Activated naive CD8-positive, alpha-beta T cell (primary cell): Measurements from ENCODE around the gene ABCC3.

Experiments
- H3K27ac Mint-ChIP-seq: one replicate; pipeline ENCODE4 v1.8.0; 2021; ENCODE audit warnings: mixed read lengths
- H3K27me3 Mint-ChIP-seq: one replicate; pipeline ENCODE4 v1.8.0; 2021; ENCODE audit warnings: mixed read lengths
- H3K36me3 Mint-ChIP-seq: one replicate; pipeline ENCODE4 v1.8.0; 2021; ENCODE audit warnings: mixed read lengths
- H3K4me1 Mint-ChIP-seq: one replicate; pipeline ENCODE4 v1.8.0; 2021; ENCODE audit warnings: low read depth, mixed read lengths
- H3K4me3 Mint-ChIP-seq: one replicate; pipeline ENCODE4 v1.8.0; 2021; ENCODE audit warnings: mild to moderate bottlenecking, mixed read lengths
- H3K9me3 Mint-ChIP-seq: one replicate; pipeline ENCODE4 v1.8.0; 2021; ENCODE audit warnings: low read depth, mixed read lengths

Gene ABCC3

GRCh38 chr17:50596191-50597037 is 38.3 kb upstream of the ABCC3 start:
- H3K4me3 Mint-ChIP-seq: no peak overlapping the region
- no peak overlapping the region for H3K27ac Mint-ChIP-seq
- H3K36me3 Mint-ChIP-seq: no peaks in the 10 kb centered on the region
- H3K27me3 Mint-ChIP-seq: no peaks in the 10 kb centered on the region
- H3K4me1 Mint-ChIP-seq: no peaks in the 10 kb centered on the region
- no peaks in the 10 kb centered on the region for H3K9me3 Mint-ChIP-seq

GRCh38 chr17:50598487-50598886 is 36.2 kb upstream of the ABCC3 start:
- Mint-ChIP-seq H3K4me3 (no peak overlapping the region), H3K9me3 (no peaks in the 10 kb centered on the region), H3K27me3 (peaks cover 3% of the 10 kb centered on the region), H3K36me3 (no peaks in the 10 kb centered on the region), H3K27ac (no peak overlapping the region), H3K4me1 (no peaks in the 10 kb centered on the region)

DNA sequence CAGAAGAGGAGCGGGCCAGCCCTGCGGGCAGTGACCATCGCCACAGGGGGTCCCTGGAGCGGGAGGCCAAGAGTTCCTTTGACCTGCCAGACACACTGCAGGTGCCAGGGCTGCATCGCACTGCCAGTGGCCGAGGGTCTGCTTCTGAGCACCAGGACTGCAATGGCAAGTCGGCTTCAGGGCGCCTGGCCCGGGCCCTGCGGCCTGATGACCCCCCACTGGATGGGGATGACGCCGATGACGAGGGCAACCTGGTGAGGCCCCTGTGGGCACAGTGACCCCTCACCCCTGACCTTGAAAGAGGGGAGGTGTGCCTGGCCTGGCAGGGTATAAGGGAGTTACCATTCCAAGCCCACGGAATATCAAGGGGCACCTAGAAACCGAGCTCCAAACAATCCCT is 35.1 kb upstream of the ABCC3 start:
- Mint-ChIP-seq H3K27ac (no peak overlapping the region), H3K9me3 (no peaks in the 10 kb centered on the region), H3K4me1 (no peaks in the 10 kb centered on the region), H3K36me3 (no peaks in the 10 kb centered on the region), H3K27me3 (peaks cover 5% of the 10 kb centered on the region), H3K4me3 (no peak overlapping the region)

- H3K27ac Mint-ChIP-seq: no peak overlapping the region
- H3K27me3 Mint-ChIP-seq: peaks cover 5% of the 10 kb centered on the region
- H3K36me3 Mint-ChIP-seq: no peaks in the 10 kb centered on the region
- no peaks in the 10 kb centered on the region for H3K9me3 Mint-ChIP-seq
- H3K4me1 Mint-ChIP-seq: no peaks in the 10 kb centered on the region
- no peak overlapping the region for H3K4me3 Mint-ChIP-seq
These were observed 32.8 kb upstream of the ABCC3 start for GRCh38 chr17:50601823-50602375.

GRCh38 chr17:50602836-50603235 is 31.8 kb upstream of the ABCC3 start:
- Mint-ChIP-seq H3K4me3 (no peak overlapping the region), H3K4me1 (no peaks in the 10 kb centered on the region), H3K27me3 (peaks cover 5% of the 10 kb centered on the region), H3K27ac (no peak overlapping the region), H3K9me3 (no peaks in the 10 kb centered on the region), H3K36me3 (no peaks in the 10 kb centered on the region)

DNA sequence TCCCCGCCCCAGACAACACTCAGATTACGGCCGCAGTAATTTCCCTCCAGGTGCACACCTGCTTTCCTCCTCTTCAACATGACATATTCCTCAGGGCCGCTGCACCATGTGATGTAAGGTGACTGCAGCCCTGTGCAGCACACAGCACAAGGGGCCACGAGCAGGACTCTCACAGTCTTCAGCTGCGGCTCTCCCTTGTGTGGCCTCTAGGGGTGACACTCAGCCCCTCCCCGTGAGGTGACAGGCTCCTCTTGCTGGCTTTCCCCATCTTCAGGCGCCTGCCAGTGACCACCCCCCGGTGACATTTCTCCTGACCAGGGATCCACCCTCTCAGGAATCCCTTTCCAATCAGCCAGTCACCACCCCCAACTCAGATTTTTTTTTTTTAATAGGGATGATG is 31.3 kb upstream of the ABCC3 start:
- no peaks in the 10 kb centered on the region for H3K36me3 Mint-ChIP-seq
- no peaks in the 10 kb centered on the region for H3K9me3 Mint-ChIP-seq
- H3K4me1 Mint-ChIP-seq: no peaks in the 10 kb centered on the region
- no peak overlapping the region for H3K27ac Mint-ChIP-seq
- H3K4me3 Mint-ChIP-seq: no peak overlapping the region
- peaks cover 5% of the 10 kb centered on the region for H3K27me3 Mint-ChIP-seq

GRCh38 chr17:50604513-50604912 is 30.2 kb upstream of the ABCC3 start:
- H3K4me1 Mint-ChIP-seq: no peaks in the 10 kb centered on the region
- no peak overlapping the region for H3K27ac Mint-ChIP-seq
- no peak overlapping the region for H3K4me3 Mint-ChIP-seq
- H3K9me3 Mint-ChIP-seq: no peaks in the 10 kb centered on the region
- peaks cover 5% of the 10 kb centered on the region for H3K27me3 Mint-ChIP-seq
- H3K36me3 Mint-ChIP-seq: no peaks in the 10 kb centered on the region

- Mint-ChIP-seq H3K27ac (no peak overlapping the region), H3K9me3 (no peaks in the 10 kb centered on the region), H3K4me3 (no peak overlapping the region), H3K27me3 (peaks cover 5% of the 10 kb centered on the region), H3K36me3 (no peaks in the 10 kb centered on the region), H3K4me1 (no peaks in the 10 kb centered on the region)
These were observed 29.3 kb upstream of the ABCC3 start for GRCh38 chr17:50605429-50605828.

GRCh38 chr17:50607522-50608175 is 27.0 kb upstream of the ABCC3 start:
- no peak overlapping the region for H3K4me3 Mint-ChIP-seq
- peaks cover 4% of the 10 kb centered on the region for H3K27me3 Mint-ChIP-seq
- no peaks in the 10 kb centered on the region for H3K9me3 Mint-ChIP-seq
- H3K27ac Mint-ChIP-seq: no peak overlapping the region
- H3K36me3 Mint-ChIP-seq: no peaks in the 10 kb centered on the region
- no peaks in the 10 kb centered on the region for H3K4me1 Mint-ChIP-seq

DNA sequence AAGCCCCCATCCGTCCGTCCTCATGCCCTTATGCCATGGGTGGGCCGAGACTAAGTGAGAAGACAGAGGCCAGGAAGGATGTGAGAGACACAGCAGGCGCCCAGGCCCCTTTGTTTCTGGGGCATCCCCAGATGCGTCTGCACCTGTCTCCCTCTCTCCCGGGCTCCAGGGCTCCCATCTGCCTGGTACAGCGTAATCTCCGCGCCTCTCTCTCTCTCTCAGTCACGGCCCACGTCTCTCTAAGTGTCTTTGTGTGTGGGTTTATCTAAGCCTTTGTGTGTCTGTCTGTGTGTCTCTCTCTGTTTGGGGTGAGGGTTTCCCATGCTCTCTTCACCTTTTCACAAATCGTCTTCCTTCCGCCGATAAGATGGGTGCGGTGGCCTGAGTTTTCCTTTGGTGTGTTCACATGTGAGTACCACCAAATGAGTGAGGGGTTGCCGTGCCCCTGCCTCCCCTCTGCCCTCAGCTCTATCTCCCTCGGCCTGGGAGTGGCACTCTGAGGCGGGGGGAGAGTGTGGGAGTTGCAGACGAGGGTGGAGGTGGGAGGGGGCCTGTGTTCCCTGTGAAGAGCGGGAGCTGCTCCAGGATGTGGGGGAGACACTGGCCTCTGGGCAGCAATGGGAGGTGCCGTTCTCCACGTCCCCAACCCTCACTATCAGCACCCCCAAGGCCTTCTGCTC is 25.8 kb upstream of the ABCC3 start:
- Mint-ChIP-seq H3K36me3 (no peaks in the 10 kb centered on the region), H3K4me3 (no peak overlapping the region), H3K4me1 (peaks cover 2% of the 10 kb centered on the region), H3K27me3 (no peaks in the 10 kb centered on the region), H3K27ac (no peak overlapping the region), H3K9me3 (no peaks in the 10 kb centered on the region)

DNA sequence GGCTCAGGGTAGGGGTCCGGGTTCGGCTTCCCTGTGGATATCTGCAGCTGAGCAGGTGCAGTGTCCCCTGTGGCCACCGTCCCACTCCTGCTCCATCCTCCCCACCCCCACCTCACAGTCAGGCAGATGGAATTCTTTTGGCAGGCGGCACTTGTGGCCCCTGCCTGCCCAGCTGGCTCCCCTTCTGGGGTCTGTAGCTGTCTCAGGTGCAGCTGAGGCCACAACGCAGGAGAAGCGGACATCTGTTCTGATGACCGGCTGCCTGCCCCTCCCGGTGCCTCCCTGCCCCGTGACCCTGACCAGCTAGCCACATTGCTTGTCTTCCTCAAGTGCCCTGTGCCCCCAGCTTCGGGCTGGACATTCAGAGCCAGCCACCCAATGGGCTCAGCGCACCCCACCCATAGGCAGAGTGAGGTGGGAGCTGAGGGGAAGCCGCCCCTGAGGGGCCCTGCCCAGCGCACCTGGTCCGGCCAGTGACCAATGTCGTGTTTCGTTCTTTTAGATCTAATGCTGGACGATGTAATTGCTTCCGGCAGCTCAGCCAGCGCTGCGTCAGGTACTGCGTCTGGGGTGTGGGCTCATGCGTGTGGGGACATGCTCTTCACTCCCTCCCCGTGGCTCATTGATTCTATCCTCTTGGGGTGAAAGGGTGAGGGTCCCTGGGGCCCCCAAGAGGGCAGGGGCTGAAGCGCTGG is 25.2 kb upstream of the ABCC3 start:
- Mint-ChIP-seq H3K27me3 (no peaks in the 10 kb centered on the region), H3K27ac (no peak overlapping the region), H3K4me1 (peaks cover 7% of the 10 kb centered on the region), H3K36me3 (no peaks in the 10 kb centered on the region), H3K9me3 (no peaks in the 10 kb centered on the region), H3K4me3 (no peak overlapping the region)

DNA sequence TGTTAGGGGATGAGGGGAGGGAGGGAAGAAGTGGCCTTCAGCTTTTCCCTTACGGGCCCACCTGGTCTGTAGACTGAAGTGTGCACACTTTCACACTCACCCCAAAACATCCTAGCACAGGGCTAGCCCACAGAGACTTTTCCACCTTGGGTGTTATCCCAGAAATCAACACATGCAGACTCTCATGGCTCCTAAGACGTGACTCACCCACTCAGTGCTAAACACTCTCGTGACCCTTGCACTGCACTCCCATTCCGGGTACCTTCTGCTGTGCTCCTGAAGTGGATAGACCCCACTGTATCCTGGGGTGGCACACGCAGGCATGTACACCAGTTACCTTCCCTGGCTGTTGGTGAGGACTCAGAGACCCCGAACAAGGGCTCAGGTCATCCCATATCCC is 23.0 kb upstream of the ABCC3 start:
- Mint-ChIP-seq H3K27me3 (no peaks in the 10 kb centered on the region), H3K4me1 (peaks cover 7% of the 10 kb centered on the region), H3K9me3 (no peaks in the 10 kb centered on the region), H3K36me3 (no peaks in the 10 kb centered on the region), H3K4me3 (no peak overlapping the region), H3K27ac (no peak overlapping the region)

DNA sequence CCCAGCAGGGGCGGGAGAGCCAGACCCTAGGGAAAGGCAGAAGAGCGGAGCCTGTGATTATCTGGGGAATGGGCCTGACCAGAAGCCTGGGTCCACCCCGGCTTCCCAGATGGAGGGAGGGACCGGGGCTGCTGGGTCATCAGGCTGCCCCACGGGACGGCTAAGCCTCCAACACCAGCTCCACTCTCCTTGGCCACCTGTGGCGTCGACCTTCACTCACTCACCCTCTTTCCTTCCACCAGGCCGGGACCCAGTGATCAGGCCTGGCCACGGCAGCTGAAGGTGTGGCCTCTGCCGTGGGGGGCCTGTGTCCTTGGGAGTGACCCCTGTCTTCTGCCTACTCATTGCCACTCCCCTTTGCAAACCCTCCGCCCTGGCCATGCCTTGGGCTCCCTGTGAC is 22.4 kb upstream of the ABCC3 start:
- H3K27me3 Mint-ChIP-seq: no peaks in the 10 kb centered on the region
- H3K27ac Mint-ChIP-seq: no peak overlapping the region
- H3K9me3 Mint-ChIP-seq: no peaks in the 10 kb centered on the region
- H3K36me3 Mint-ChIP-seq: no peaks in the 10 kb centered on the region
- no peak overlapping the region for H3K4me3 Mint-ChIP-seq
- H3K4me1 Mint-ChIP-seq: peaks cover 7% of the 10 kb centered on the region

GRCh38 chr17:50613007-50613992 is 21.4 kb upstream of the ABCC3 start:
- Mint-ChIP-seq H3K4me3 (no peak overlapping the region), H3K9me3 (no peaks in the 10 kb centered on the region), H3K4me1 (peaks cover 7% of the 10 kb centered on the region), H3K27me3 (no peaks in the 10 kb centered on the region), H3K27ac (no peak overlapping the region), H3K36me3 (no peaks in the 10 kb centered on the region)
